Transverse colon (tissue), 1 donor: ENCODE data around the gene FLT1.

Source experiments
- EP300 ChIP-seq: sonication (generic); formaldehyde crosslinking; IDR thresholded peaks from one replicate; pipeline ENCODE4 v1.6.1; 2017; ENCODE audit warnings: antibody characterized with exemption, low read depth
- POLR2A ChIP-seq: fragments of 450-650 bp; IDR thresholded peaks from one replicate; pipeline ENCODE4 v1.6.1; 2016; ENCODE audit warnings: antibody characterized with exemption, mild to moderate bottlenecking, moderate library complexity

DNA sequence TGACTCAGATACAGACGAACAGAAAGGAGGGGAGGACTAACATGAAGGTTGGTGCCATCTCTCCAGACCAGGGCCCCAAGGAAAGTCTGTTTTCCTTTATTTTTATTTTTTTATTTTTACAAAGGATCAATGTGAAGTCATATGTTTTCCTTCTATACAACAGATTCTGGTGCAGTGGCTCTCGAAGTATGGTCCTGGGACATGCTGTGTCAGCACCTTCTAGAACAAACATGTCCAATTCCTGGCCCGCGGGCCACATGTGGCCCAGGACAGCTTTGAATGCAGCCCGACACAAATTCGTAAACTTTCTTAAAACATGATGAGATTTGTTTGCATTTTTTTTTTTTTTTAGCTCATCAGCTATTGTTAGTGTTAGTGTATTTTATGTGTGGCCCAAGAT lies 174.7 kb downstream of the FLT1 start:
- TF ChIP-seq EP300: no peak
- no peak for TF ChIP-seq POLR2A
